ENCODE results near the gene CNIH3. TPM values are rescaled to one million over a fixed set of nuclear protein-coding genes. Genes with fewer than 3 reads are reported as not detected.

CNIH3 gene
- total RNA-seq, 3 donors from 2014 or later = 3.8 to 5.2 (median 4.4) TPM

GRCh38 chr1:224737353-224737727 lies 121.2 kb downstream of the CNIH3 start:
- Histone ChIP-seq H3K27ac (peak overlapping the region; percentile 54 to 64), H3K4me1 (no peaks in the 10 kb centered on the region), H3K9me3 (no peaks in the 10 kb centered on the region), H3K36me3 (no peaks in the 10 kb centered on the region), H3K27me3 (no peaks in the 10 kb centered on the region), H3K4me3 (peak overlapping the region in 1 of 3 donors; percentile 33)
- DNase-seq (ENCODE audit: low spot score in 2 of 2) = no peak
- intact Hi-C loops (cut with DNase I; ENCODE audit: low total_unique reads) = no loop called here
- TF ChIP-seq POLR2AphosphoS5 (IDR thresholded peaks at IDR 0.05) = no peak
- TF ChIP-seq POLR2A (IDR thresholded peaks at IDR 0.05) = no peak
- no peak for TF ChIP-seq CTCF (IDR thresholded peaks at IDR 0.05)

- no peak for DNase-seq (ENCODE audit: low spot score in 2 of 2)
- no peaks in the 10 kb centered on the region for H3K9me3 ChIP-seq
- no peak overlapping the region for H3K27ac ChIP-seq
- intact Hi-C loops (cut with DNase I; ENCODE audit: low total_unique reads) = no loop called here
- TF ChIP-seq POLR2AphosphoS5 (IDR thresholded peaks at IDR 0.05) = no peak
- no peak for TF ChIP-seq POLR2A (IDR thresholded peaks at IDR 0.05)
- TF ChIP-seq CTCF (IDR thresholded peaks at IDR 0.05) = no peak
- no peaks in the 10 kb centered on the region for H3K4me1 ChIP-seq
- no peaks in the 10 kb centered on the region for H3K27me3 ChIP-seq
- no peak overlapping the region for H3K4me3 ChIP-seq
- H3K36me3 ChIP-seq = no peaks in the 10 kb centered on the region
These were observed 123.3 kb downstream of the CNIH3 start for GRCh38 chr1:224739303-224739996.

GRCh38 chr1:224739997-224740684 lies 124.0 kb downstream of the CNIH3 start:
- Histone ChIP-seq H3K27ac (no peak overlapping the region), H3K4me3 (no peak overlapping the region), H3K27me3 (no peaks in the 10 kb centered on the region), H3K9me3 (no peaks in the 10 kb centered on the region), H3K4me1 (no peaks in the 10 kb centered on the region), H3K36me3 (no peaks in the 10 kb centered on the region)
- no peak for DNase-seq (ENCODE audit: low spot score in 2 of 2)
- intact Hi-C loops (cut with DNase I; ENCODE audit: low total_unique reads) = no loop called here
- TF ChIP-seq CTCF (IDR thresholded peaks at IDR 0.05) (no peak), POLR2AphosphoS5 (IDR thresholded peaks at IDR 0.05) (no peak), POLR2A (IDR thresholded peaks at IDR 0.05) (no peak)

GRCh38 chr1:224740685-224741052 lies 124.6 kb downstream of the CNIH3 start:
- H3K4me1 ChIP-seq = no peaks in the 10 kb centered on the region
- no peak for TF ChIP-seq POLR2A (IDR thresholded peaks at IDR 0.05)
- no peak for TF ChIP-seq CTCF (IDR thresholded peaks at IDR 0.05)
- no peak for TF ChIP-seq POLR2AphosphoS5 (IDR thresholded peaks at IDR 0.05)
- H3K9me3 ChIP-seq = no peaks in the 10 kb centered on the region
- no peaks in the 10 kb centered on the region for H3K27me3 ChIP-seq
- no peaks in the 10 kb centered on the region for H3K36me3 ChIP-seq
- intact Hi-C loops (cut with DNase I; ENCODE audit: low total_unique reads) = no loop called here
- DNase-seq (ENCODE audit: low spot score in 2 of 2) = no peak
- H3K27ac ChIP-seq = no peak overlapping the region
- no peak overlapping the region for H3K4me3 ChIP-seq

- Histone ChIP-seq H3K27me3 (no peaks in the 10 kb centered on the region), H3K4me3 (no peak overlapping the region), H3K4me1 (no peaks in the 10 kb centered on the region), H3K9me3 (no peaks in the 10 kb centered on the region), H3K36me3 (no peaks in the 10 kb centered on the region), H3K27ac (no peak overlapping the region)
- DNase-seq (ENCODE audit: low spot score in 2 of 2) = no peak
- TF ChIP-seq POLR2AphosphoS5 (IDR thresholded peaks at IDR 0.05) = no peak
- no peak for TF ChIP-seq CTCF (IDR thresholded peaks at IDR 0.05)
- TF ChIP-seq POLR2A (IDR thresholded peaks at IDR 0.05) = no peak
- intact Hi-C loops (cut with DNase I; ENCODE audit: low total_unique reads) = no loop called here
These were observed 126.2 kb downstream of the CNIH3 start for GRCh38 chr1:224742349-224742748.

Data from breast epithelium (tissue), 4 donors.